ENCODE data around the gene PIK3R5.

Gene PIK3R5

GRCh38 chr17:8844229-8845218 is 121.0 kb downstream of the PIK3R5 start:
- H3K9me2 ChIP-seq (replicated peaks; ENCODE audit: insufficient read depth, low read length): no peaks in the 10 kb centered on the region
- no peaks in the 10 kb centered on the region for H3K79me2 ChIP-seq (ENCODE audit: insufficient read depth, low read length)
- no peak overlapping the region for H3K4me2 ChIP-seq (ENCODE audit: low read depth, low read length, poor library complexity, severe bottlenecking)
- no peak overlapping the region for H3K27ac ChIP-seq (ENCODE audit: low read depth, low read length)
- TF ChIP-seq EZH2phosphoT487 (conservative IDR thresholded peaks at IDR 0.05; ENCODE audit: low read length): no peak
- H4K20me1 ChIP-seq (ENCODE audit: low read depth, low read length): no peaks in the 10 kb centered on the region
- no peaks in the 10 kb centered on the region for H3F3A ChIP-seq (ENCODE audit: insufficient read depth)
- H2AFZ ChIP-seq (ENCODE audit: low read depth, low read length, severe bottlenecking): no peak overlapping the region
- H3K9me3 ChIP-seq (ENCODE audit: insufficient read depth, low read length): no peaks in the 10 kb centered on the region
- 0 out of 2 replicates have a peak, but pooled peaks cover 4% of the 10 kb centered on the region for H3K27me3 ChIP-seq (ENCODE audit: low read length)
- H3K9ac ChIP-seq (ENCODE audit: low read length): no peak overlapping the region
- no peak overlapping the region for H3K4me3 ChIP-seq (ENCODE audit: insufficient read depth, low read length, poor library complexity, severe bottlenecking)
- H3K36me3 ChIP-seq (ENCODE audit: low read length): no peaks in the 10 kb centered on the region

DNA sequence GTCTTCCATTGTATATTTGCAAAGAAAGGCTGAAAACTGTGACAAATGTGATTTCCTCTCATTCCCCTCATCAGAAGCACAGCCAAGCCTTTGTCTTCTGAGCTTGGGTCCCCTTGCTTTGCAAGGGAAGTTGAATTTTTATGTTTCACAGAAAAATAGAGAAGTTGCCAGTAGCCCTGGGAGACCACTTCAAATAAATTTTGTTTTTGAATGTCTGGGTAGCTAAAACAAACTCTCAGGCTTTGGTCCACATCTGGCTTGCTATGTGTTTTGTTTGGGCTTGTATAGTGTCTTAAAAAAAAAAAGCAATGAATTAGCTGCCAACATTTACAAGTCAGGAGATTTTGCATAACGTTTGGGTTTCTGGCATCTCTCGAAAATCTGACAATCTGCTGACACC is 122.2 kb downstream of the PIK3R5 start:
- no peaks in the 10 kb centered on the region for H4K20me1 ChIP-seq (ENCODE audit: low read depth, low read length)
- no peak overlapping the region for H3K27ac ChIP-seq (ENCODE audit: low read depth, low read length)

GRCh38 chr17:8841844-8842243 is 123.7 kb downstream of the PIK3R5 start:
- Histone ChIP-seq H2AFZ (ENCODE audit: low read depth, low read length, severe bottlenecking) (no peak overlapping the region), H4K20me1 (ENCODE audit: low read depth, low read length) (no peaks in the 10 kb centered on the region), H3K4me3 (ENCODE audit: insufficient read depth, low read length, poor library complexity, severe bottlenecking) (no peak overlapping the region), H3K9me3 (ENCODE audit: insufficient read depth, low read length) (no peaks in the 10 kb centered on the region), H3K79me2 (ENCODE audit: insufficient read depth, low read length) (no peaks in the 10 kb centered on the region), H3K27ac (ENCODE audit: low read depth, low read length) (no peak overlapping the region), H3K27me3 (ENCODE audit: low read length) (0 out of 2 replicates have a peak, but pooled peaks cover 4% of the 10 kb centered on the region), H3K4me2 (ENCODE audit: low read depth, low read length, poor library complexity, severe bottlenecking) (no peak overlapping the region), H3K36me3 (ENCODE audit: low read length) (no peaks in the 10 kb centered on the region), H3K9me2 (replicated peaks; ENCODE audit: insufficient read depth, low read length) (no peaks in the 10 kb centered on the region), H3F3A (ENCODE audit: insufficient read depth) (no peaks in the 10 kb centered on the region), H3K9ac (ENCODE audit: low read length) (no peak overlapping the region)
- TF ChIP-seq, protein P1, sequence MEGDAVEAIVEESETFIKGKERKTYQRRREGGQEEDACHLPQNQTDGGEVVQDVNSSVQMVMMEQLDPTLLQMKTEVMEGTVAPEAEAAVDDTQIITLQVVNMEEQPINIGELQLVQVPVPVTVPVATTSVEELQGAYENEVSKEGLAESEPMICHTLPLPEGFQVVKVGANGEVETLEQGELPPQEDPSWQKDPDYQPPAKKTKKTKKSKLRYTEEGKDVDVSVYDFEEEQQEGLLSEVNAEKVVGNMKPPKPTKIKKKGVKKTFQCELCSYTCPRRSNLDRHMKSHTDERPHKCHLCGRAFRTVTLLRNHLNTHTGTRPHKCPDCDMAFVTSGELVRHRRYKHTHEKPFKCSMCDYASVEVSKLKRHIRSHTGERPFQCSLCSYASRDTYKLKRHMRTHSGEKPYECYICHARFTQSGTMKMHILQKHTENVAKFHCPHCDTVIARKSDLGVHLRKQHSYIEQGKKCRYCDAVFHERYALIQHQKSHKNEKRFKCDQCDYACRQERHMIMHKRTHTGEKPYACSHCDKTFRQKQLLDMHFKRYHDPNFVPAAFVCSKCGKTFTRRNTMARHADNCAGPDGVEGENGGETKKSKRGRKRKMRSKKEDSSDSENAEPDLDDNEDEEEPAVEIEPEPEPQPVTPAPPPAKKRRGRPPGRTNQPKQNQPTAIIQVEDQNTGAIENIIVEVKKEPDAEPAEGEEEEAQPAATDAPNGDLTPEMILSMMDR (IDR thresholded peaks at IDR 0.05; ENCODE audit: insufficient read depth, low read length, poor library complexity, severe bottlenecking): no peak
- no peak for TF ChIP-seq EZH2phosphoT487 (conservative IDR thresholded peaks at IDR 0.05; ENCODE audit: low read length)

More for the DNA sequence above, 122.2 kb downstream of the PIK3R5 start:
- no peaks in the 10 kb centered on the region for H3F3A ChIP-seq (ENCODE audit: insufficient read depth)
- no peak for TF ChIP-seq EZH2phosphoT487 (conservative IDR thresholded peaks at IDR 0.05; ENCODE audit: low read length)
- TF ChIP-seq, protein P1 (IDR thresholded peaks at IDR 0.05; ENCODE audit: insufficient read depth, low read length, poor library complexity, severe bottlenecking): no peak
- no peaks in the 10 kb centered on the region for H3K79me2 ChIP-seq (ENCODE audit: insufficient read depth, low read length)
- no peak overlapping the region for H3K9ac ChIP-seq (ENCODE audit: low read length)
- H3K4me3 ChIP-seq (ENCODE audit: insufficient read depth, low read length, poor library complexity, severe bottlenecking): no peak overlapping the region
- H3K27me3 ChIP-seq (ENCODE audit: low read length): 0 out of 2 replicates have a peak, but pooled peaks cover 4% of the 10 kb centered on the region
- no peaks in the 10 kb centered on the region for H3K9me3 ChIP-seq (ENCODE audit: insufficient read depth, low read length)
- no peak overlapping the region for H2AFZ ChIP-seq (ENCODE audit: low read depth, low read length, severe bottlenecking)
- H3K9me2 ChIP-seq (replicated peaks; ENCODE audit: insufficient read depth, low read length): no peaks in the 10 kb centered on the region
- no peak overlapping the region for H3K4me2 ChIP-seq (ENCODE audit: low read depth, low read length, poor library complexity, severe bottlenecking)
- H3K36me3 ChIP-seq (ENCODE audit: low read length): no peaks in the 10 kb centered on the region

Measured in SU-DHL-6 (cell line).